ENCODE data around the gene NPC2. TPM values are rescaled to one million over a fixed set of nuclear protein-coding genes. Genes with fewer than 3 reads are reported as not detected.
"Not testable (repeated sequence)": the region's sequence is repeated elsewhere in the genome, so short reads cannot be mapped to it uniquely, and the experiment has no call there.

NPC2 gene
- total RNA-seq, 2 donors from 2014 or later = 194 to 242 TPM

- Histone ChIP-seq H3K9me3 (no peaks in the 10 kb centered on the region), H3K4me1 (no peaks in the 10 kb centered on the region), H3K27ac (no peak overlapping the region), H3K36me3 (no peaks in the 10 kb centered on the region), H3K27me3 (no peaks in the 10 kb centered on the region), H3K4me3 (no peak overlapping the region)
- no peak for TF ChIP-seq CTCF (IDR thresholded peaks at IDR 0.05)
- DNase-seq (ENCODE audit: low spot score) = peak; percentile 21
Measured at GRCh38 chr14:74462993-74463392, 30.1 kb downstream of the NPC2 start.

- no peak for TF ChIP-seq CTCF (IDR thresholded peaks at IDR 0.05)
- Histone ChIP-seq H3K9me3 (no peaks in the 10 kb centered on the region), H3K36me3 (no peaks in the 10 kb centered on the region), H3K4me1 (no peaks in the 10 kb centered on the region), H3K4me3 (no peak overlapping the region), H3K27ac (no peak overlapping the region), H3K27me3 (no peaks in the 10 kb centered on the region)
- no peak for DNase-seq (ENCODE audit: low spot score)
Measured at GRCh38 chr14:74459976-74460375, 33.1 kb downstream of the NPC2 start.

GRCh38 chr14:74459289-74459946 lies 33.7 kb downstream of the NPC2 start:
- TF ChIP-seq CTCF (IDR thresholded peaks at IDR 0.05) = peak; percentile 15 to 63
- Histone ChIP-seq H3K27ac (no peak overlapping the region), H3K36me3 (no peaks in the 10 kb centered on the region), H3K9me3 (no peaks in the 10 kb centered on the region), H3K27me3 (no peaks in the 10 kb centered on the region), H3K4me3 (no peak overlapping the region), H3K4me1 (no peaks in the 10 kb centered on the region)
- peak; percentile 57 for DNase-seq (ENCODE audit: low spot score)

- no peaks in the 10 kb centered on the region for H3K4me1 ChIP-seq
- no peaks in the 10 kb centered on the region for H3K36me3 ChIP-seq
- no peak overlapping the region for H3K27ac ChIP-seq
- no peak for DNase-seq (ENCODE audit: low spot score)
- no peak for TF ChIP-seq CTCF (IDR thresholded peaks at IDR 0.05)
- no peaks in the 10 kb centered on the region for H3K27me3 ChIP-seq
- H3K9me3 ChIP-seq = no peaks in the 10 kb centered on the region
- H3K4me3 ChIP-seq = no peak overlapping the region
Measured at GRCh38 chr14:74457565-74457895, 35.6 kb downstream of the NPC2 start.

- no peaks in the 10 kb centered on the region for H3K27me3 ChIP-seq
- no peaks in the 10 kb centered on the region for H3K4me1 ChIP-seq
- no peaks in the 10 kb centered on the region for H3K36me3 ChIP-seq
- no peak overlapping the region for H3K4me3 ChIP-seq
- H3K9me3 ChIP-seq = no peaks in the 10 kb centered on the region
- DNase-seq (ENCODE audit: low spot score) = peak; percentile 38
- TF ChIP-seq CTCF (IDR thresholded peaks at IDR 0.05) = no peak
- no peak overlapping the region for H3K27ac ChIP-seq
Measured at GRCh38 chr14:74456684-74457564, 36.2 kb downstream of the NPC2 start.

- not testable (repeated sequence) for H3K27ac ChIP-seq, H3K36me3 ChIP-seq, H3K9me3 ChIP-seq, H3K4me1 ChIP-seq, H3K27me3 ChIP-seq, H3K4me3 ChIP-seq
- peak; percentile 1 for DNase-seq (ENCODE audit: low spot score)
Measured at GRCh38 chr14:74454397-74454796, 38.7 kb downstream of the NPC2 start.
